ENCODE data around the gene CCNL2.

- no peak for TF ChIP-seq CTCF (IDR thresholded peaks at IDR 0.05; ENCODE audit: low read depth, low read length)
- no peak for TF ChIP-seq EZH2phosphoT487 (IDR thresholded peaks at IDR 0.05; ENCODE audit: low read depth)
Measured at GRCh38 chr1:1355416-1355815, 43.7 kb downstream of the CCNL2 start.
